HG03135 (cell line): Measurements from ENCODE around the gene SMIM5.

Source experiments
- ATAC-seq: cut with Tn5 transposase; IDR thresholded peaks from one replicate; pipeline ENCODE4 v1.9.1; 2021; ENCODE audit warnings: mild to moderate bottlenecking, moderate library complexity; ENCODE audit not compliant: unreplicated experiment

The SMIM5 gene

GRCh38 chr17:75639327-75639726 is 6.1 kb downstream of the SMIM5 start:
- no peak for ATAC-seq

- no peak for ATAC-seq
Observed at GRCh38 chr17:75639771-75640555, 6.7 kb downstream of the SMIM5 start.

DNA sequence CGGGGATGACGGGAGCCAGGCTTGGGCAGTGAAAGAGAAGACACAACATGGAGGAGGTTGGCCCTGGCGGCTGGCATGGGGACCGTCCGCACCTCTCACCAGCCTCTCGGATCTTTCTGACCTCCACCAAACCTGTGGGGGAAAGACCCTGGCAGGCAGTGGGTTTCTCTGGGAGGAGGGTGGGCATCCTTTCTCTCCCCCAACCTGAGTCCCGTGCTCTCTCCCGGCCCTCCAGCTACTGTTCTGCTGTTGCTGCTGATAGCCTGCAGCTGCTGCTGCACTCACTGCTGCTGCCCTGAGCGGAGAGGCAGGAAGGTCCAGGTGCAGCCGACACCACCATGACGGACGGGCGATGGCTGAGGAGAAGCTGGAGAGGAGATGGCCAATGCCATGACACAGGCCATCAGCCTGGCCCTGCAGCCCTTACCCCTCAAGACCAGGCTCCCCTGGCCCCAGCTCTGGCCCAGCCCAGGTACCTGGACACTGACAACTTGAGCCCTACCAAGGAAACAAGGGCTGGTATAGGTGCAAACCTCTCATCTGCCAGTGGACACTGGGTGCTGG is 7.4 kb downstream of the SMIM5 start:
- ATAC-seq = no peak

GRCh38 chr17:75641343-75641742 is 8.1 kb downstream of the SMIM5 start:
- ATAC-seq = no peak

GRCh38 chr17:75642182-75642783 is 9.0 kb downstream of the SMIM5 start:
- ATAC-seq = no peak

GRCh38 chr17:75642784-75643642 is 9.8 kb downstream of the SMIM5 start:
- no peak for ATAC-seq

- ATAC-seq = no peak
Observed at GRCh38 chr17:75643643-75644017, 10.4 kb downstream of the SMIM5 start.

DNA sequence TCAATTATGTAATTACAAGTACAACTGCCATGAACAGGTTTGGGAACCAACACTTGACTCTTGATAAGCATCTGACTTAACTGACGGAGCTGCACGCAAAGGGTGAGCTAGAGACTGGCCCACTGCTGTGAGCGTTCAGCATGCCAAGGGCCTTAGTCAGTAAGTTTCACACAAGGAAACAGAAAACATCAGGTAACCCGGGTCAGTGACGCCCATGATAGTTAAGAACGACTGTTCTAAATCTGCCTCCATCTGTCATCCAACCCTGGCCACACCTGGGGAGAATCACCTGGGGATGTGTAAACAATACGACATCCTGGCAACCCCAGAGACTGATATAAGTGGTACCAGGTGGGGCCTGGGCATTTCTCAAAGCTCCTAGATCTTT is 12.3 kb downstream of the SMIM5 start:
- no peak for ATAC-seq

DNA sequence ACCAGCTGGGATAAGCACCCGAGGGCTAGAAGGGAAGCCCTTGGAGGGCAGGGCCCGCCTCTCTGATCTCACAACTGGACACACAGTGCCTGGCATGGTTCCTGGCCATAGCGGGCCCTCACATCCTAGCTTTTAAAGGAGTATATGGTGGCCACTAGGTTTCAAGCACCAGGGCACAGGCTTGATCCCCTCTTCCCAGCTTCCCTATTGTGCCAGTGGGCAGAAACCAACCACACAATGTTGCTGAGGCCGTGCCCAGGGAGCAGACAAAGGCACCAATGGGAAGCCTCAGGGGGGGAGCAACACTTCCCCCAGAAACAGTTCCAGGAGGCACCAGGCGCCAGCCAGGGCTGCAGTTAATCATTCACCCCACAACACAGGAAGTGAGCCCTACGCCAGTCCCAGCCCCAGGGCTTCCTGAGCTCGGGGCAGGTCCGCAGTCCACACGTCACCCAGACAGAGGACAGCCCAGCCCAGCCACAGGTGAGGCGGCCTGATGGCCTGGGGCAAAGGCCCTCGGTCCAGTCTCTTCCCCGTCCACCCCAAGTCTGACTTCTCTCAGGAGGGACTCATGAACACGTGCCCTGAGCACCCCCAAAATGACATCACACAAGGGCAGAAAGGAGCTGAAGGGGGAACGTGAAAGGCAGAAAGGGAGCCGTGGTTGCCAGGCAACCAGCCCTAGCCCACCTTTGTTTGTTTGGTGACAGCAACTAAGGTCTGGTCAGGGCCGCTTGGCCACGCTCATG is 12.8 kb downstream of the SMIM5 start:
- peak; percentile 92 for ATAC-seq

- no peak for ATAC-seq
Observed at GRCh38 chr17:75646638-75646992, 13.4 kb downstream of the SMIM5 start.

DNA sequence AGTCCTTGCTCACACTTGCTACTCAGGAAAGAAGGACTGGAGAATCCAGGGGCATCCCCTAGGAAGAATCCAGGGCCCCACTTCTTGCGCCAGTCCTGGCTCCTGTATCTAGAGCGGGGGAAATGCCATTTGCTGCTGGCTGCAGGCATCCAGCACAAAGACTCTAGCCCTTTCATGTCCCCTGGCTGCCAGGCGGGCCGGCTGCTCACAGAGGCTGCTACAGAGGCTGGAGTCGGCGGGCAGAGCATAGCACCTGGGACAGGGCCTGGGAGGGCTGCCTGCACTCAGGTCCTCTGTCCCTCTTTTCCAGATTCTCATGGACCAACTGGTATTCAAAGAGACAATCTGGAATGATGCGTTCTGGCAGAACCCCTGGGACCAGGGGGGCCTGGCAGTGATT is 13.8 kb downstream of the SMIM5 start:
- no peak for ATAC-seq

DNA sequence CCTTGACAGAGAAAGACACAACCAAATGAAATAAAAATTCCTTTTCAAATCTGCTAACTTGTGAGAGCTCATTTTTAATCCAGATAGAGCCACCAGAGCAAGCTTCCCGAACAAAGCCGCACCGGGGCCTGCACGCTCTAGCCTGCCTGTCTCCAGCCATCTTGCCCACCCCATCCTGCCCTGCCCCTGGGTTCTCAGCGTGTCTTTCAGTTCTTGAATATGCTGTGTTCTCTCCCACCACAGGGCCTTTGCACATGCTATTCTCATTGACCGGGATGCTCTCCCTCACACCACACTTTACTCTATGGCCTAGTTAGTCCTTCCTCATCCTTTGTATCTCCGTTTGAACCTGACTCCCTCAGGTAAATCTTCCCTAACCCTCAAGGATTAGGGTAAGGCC is 14.7 kb downstream of the SMIM5 start:
- no peak for ATAC-seq

DNA sequence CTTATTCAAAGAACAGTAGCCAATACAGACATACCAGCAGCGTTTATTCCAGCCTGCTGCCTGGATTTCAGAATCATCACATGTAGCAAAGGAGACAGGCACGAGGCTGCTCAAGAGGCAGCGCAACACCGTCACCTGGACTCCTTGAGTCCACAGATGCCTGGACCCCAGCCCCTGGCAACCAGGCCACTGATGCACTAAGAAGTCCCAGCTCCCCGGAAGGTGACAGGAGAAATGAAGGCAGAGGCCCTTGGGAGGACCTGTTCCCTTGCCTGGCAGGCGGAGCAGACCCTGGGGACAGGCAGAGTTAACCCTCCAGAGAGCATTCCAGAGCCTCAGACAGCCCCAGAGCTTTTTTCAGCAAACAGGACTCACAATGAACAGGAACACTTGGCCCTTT is 16.5 kb downstream of the SMIM5 start:
- ATAC-seq = no peak

DNA sequence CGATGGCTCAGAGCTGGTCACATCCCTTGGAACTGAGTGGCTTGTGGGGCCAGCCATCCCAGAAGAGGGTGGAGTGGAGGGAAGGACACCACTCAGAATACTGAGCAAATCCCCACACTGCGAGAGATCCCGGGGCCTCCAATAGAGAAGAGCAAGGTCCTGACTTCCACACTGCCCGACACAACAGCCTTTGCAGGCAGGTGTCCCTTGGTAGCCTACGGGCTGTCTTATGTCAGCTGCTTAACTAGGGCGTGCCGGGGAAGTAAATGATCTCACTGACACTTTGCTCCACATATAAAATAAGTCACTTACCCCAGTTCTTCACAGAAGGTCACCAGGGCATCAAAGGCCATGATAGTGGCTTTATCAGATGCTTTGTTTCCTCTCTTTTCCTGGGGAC is 17.6 kb downstream of the SMIM5 start:
- no peak for ATAC-seq

GRCh38 chr17:75652341-75652740 is 19.1 kb downstream of the SMIM5 start:
- no peak for ATAC-seq

GRCh38 chr17:75652934-75653549 is 19.8 kb downstream of the SMIM5 start:
- ATAC-seq = no peak

DNA sequence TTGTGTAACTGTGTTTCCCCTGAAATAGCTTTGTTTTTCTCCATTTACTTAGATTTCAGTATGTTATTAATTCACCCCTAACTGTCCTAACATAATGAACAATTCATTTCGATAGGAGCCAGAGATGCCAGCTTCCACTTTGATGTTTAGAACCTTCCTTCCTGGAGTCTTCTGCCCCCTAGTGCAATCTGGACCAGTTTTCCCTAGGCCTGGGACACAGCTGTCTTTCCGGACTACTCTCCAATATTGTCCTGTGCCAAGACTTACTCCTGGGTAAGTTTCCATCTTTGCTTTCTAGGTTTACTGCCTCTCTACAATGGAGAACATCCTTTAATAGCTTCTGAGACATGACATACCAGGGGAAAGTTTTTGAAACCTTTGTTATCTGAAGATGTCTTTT is 20.9 kb downstream of the SMIM5 start:
- ATAC-seq = no peak

GRCh38 chr17:75658237-75658636 is 25.0 kb downstream of the SMIM5 start:
- no peak for ATAC-seq

- ATAC-seq = no peak
Observed at GRCh38 chr17:75661531-75661930, 28.3 kb downstream of the SMIM5 start.

DNA sequence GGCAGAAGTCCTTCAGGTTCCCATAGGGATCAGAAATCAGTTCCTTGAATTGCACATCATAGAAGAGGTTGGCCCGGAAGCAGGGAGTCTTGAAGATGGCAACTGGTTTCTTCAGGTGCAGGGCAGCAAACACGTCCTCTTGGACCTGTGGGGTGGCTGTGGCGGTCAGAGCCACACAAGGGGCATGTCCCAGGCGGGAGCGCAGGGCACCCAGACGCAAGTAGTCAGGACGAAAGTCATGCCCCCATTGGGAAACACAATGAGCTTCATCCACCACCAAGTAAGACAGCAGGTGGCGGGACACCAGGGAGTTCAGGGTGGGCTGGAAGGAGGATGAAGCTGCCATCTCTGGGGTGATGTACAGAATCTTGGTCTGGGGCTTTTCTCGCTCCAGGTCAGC is 29.3 kb downstream of the SMIM5 start:
- ATAC-seq = no peak
